Ishikawa (cell line): ENCODE results near the gene BMPR1B.

ENCODE experiments used
- CEBPB ChIP-seq: IDR thresholded peaks from 2 replicates; pipeline ENCODE4 v1.6.1; 2012
- CREB1 ChIP-seq: IDR thresholded peaks from 2 replicates; pipeline ENCODE4 v1.6.1; 2012; ENCODE audit warnings: low read depth
- EGR1 ChIP-seq: IDR thresholded peaks from 2 replicates; pipeline ENCODE4 v1.6.1; 2012
- EP300 ChIP-seq: IDR thresholded peaks from 2 replicates; pipeline ENCODE4 v1.6.1; 2012; ENCODE audit warnings: borderline replicate concordance
- FOXM1 ChIP-seq: IDR thresholded peaks from 2 replicates; pipeline ENCODE4 v1.6.1; 2012; ENCODE audit warnings: low read depth, borderline replicate concordance
- MAX ChIP-seq: IDR thresholded peaks from 2 replicates; pipeline ENCODE4 v1.6.1; 2012
- NFIC ChIP-seq: IDR thresholded peaks from 2 replicates; pipeline ENCODE4 v1.6.1; 2012
- RAD21 ChIP-seq: IDR thresholded peaks from 2 replicates; pipeline ENCODE4 v1.6.1; 2012; ENCODE audit warnings: low read depth
- REST ChIP-seq: IDR thresholded peaks from 2 replicates; pipeline ENCODE4 v1.6.1; 2012; ENCODE audit warnings: low read depth, mild to moderate bottlenecking
- TAF1 ChIP-seq: IDR thresholded peaks from 2 replicates; pipeline ENCODE4 v1.6.1; 2012; ENCODE audit warnings: low read depth, mild to moderate bottlenecking
- TCF12 ChIP-seq: IDR thresholded peaks from 2 replicates; pipeline ENCODE4 v1.6.1; 2012; ENCODE audit warnings: low read depth
- TEAD4 ChIP-seq: IDR thresholded peaks from 2 replicates; pipeline ENCODE4 v1.6.1; 2012
- USF1 ChIP-seq: IDR thresholded peaks from 2 replicates; pipeline ENCODE4 v1.6.1; 2012
- YY1 ChIP-seq: IDR thresholded peaks from 2 replicates; pipeline ENCODE4 v1.6.1; 2012; ENCODE audit warnings: low read depth
- ZBTB7A ChIP-seq: IDR thresholded peaks from 2 replicates; pipeline ENCODE4 v1.6.1; 2012; ENCODE audit warnings: low read depth

Gene BMPR1B

GRCh38 chr4:95124906-95125504, 367.2 kb downstream of the BMPR1B start:
- no peak for TF ChIP-seq REST
- TF ChIP-seq RAD21, result peak; percentile 71

DNA sequence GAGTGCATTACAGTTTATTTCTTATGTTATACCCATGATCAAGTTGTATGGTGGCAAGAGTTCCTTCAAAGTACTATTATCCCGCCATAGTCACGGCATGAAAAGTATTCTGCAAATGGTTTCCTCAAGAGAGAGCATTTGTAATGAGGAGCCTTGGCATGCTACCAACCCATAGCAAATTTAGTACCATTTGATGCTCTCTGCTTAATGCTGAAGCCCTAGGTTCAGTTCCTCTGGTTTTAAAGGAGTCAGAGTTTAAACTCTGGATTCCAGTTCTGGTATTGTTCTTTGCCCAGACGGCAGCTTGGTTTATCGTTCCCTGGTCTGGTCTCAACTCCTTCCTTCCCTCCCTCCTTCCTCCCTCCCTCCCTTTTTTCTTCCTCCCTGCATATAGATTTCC, 371.3 kb downstream of the BMPR1B start:
- no peak for TF ChIP-seq CREB1
- TF ChIP-seq FOXM1, result no peak
- TF ChIP-seq USF1, result no peak
- no peak for TF ChIP-seq REST
- TF ChIP-seq NFIC, result no peak
- TF ChIP-seq EGR1, result no peak
- TF ChIP-seq CEBPB, result no peak
- TF ChIP-seq TEAD4, result no peak
- no peak for TF ChIP-seq TCF12
- no peak for TF ChIP-seq ZBTB7A
- TF ChIP-seq TAF1, result no peak
- no peak for TF ChIP-seq YY1
- no peak for TF ChIP-seq MAX
- TF ChIP-seq RAD21, result no peak
- no peak for TF ChIP-seq EP300

DNA sequence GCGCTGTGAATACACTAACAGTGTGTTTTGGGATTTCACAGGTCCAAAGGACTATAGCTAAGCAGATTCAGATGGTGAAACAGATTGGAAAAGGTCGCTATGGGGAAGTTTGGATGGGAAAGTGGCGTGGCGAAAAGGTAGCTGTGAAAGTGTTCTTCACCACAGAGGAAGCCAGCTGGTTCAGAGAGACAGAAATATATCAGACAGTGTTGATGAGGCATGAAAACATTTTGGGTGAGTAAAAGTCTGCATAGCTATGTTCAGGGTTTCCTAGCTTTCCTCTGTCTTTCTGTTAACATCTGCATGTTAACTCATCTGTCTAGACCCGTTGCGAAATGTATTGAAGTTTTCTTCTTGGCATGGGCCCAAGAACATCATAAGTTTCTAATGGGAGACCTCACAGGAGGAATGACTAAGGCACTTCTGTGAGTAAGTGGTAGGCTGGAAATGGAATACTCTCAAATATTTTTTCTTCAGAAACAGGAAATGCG, 372.1 kb downstream of the BMPR1B start:
- TF ChIP-seq NFIC, result peak; percentile 70
- no peak for TF ChIP-seq EP300
- TF ChIP-seq CREB1, result no peak
- peak; percentile 94 for TF ChIP-seq CEBPB
- no peak for TF ChIP-seq FOXM1

DNA sequence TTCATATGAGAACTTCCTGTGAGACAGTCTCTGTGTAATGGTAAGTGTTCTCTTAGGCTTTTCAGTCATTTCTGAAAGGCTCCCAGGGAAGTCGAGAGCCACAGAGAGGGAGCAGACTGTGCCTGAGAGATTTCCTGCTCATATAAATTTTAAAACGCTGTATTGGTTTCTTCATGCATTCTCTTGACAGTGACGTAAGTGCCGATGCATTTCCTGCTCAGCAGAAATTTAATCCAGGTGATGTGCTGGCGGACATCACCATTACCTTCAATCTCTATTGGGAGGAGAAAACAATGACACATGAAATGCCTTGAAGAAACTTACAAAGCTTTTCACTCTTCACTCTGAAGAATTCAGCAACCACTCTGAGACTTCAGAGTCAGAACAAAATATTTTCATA, 383.6 kb downstream of the BMPR1B start:
- TF ChIP-seq TCF12, result no peak
- TF ChIP-seq FOXM1, result no peak
- no peak for TF ChIP-seq ZBTB7A

GRCh38 chr4:95142932-95143331, 385.2 kb downstream of the BMPR1B start:
- no peak for TF ChIP-seq NFIC
- no peak for TF ChIP-seq MAX
- no peak for TF ChIP-seq RAD21
- no peak for TF ChIP-seq TEAD4
- TF ChIP-seq REST, result no peak
- TF ChIP-seq USF1, result no peak
- no peak for TF ChIP-seq ZBTB7A
- TF ChIP-seq EP300, result no peak
- no peak for TF ChIP-seq TCF12
- no peak for TF ChIP-seq FOXM1
- no peak for TF ChIP-seq CEBPB
- no peak for TF ChIP-seq CREB1
- TF ChIP-seq EGR1, result no peak
- TF ChIP-seq YY1, result no peak
- no peak for TF ChIP-seq TAF1
